ENCODE measurements around the gene ABI3. TPM values are rescaled to one million over a fixed set of nuclear protein-coding genes. Genes with fewer than 3 reads are reported as not detected.

Gene ABI3
- total RNA-seq, 1 experiment from 2014 or later: not detected

- CTCF ChIA-PET: interaction anchor here (0.7 to 1.9 kb wide), 2 partner anchors 13 to 16 kb away, joined by 4 to 10 read pairs; no protein-coding TSS in a partner anchor
- no peak for DNase-seq
- no TSS peak for BruUV-seq (replicated peaks)
Measured at GRCh38 chr17:49239963-49240362, 29.5 kb downstream of the ABI3 start.

GRCh38 chr17:49240619-49241018, 30.1 kb downstream of the ABI3 start:
- intact Hi-C loops (cut with micrococcal nuclease; ENCODE audit: unreplicated experiment): no loop called here
- Mint-ChIP-seq H3K4me1 (ENCODE audit: low read depth, unreplicated experiment) (no peaks in the 10 kb centered on the region), H3K36me3 (ENCODE audit: insufficient read depth, unreplicated experiment) (no peaks in the 10 kb centered on the region), H3K27ac (ENCODE audit: unreplicated experiment) (no peak overlapping the region), H3K4me3 (ENCODE audit: low read depth, unreplicated experiment) (no peak overlapping the region), H3K9me3 (ENCODE audit: low read depth, unreplicated experiment) (no peaks in the 10 kb centered on the region), H3K27me3 (ENCODE audit: unreplicated experiment) (peaks cover 29% of the 10 kb centered on the region)
- no peak for TF ChIP-seq CTCF (IDR thresholded peaks at IDR 0.05; ENCODE audit: unreplicated experiment)
- CTCF ChIA-PET: interaction anchor here (0.6 to 1.9 kb wide), 2 partner anchors 14 to 122 kb away, joined by 4 to 10 read pairs; no protein-coding TSS in a partner anchor
- BruUV-seq (replicated peaks): no TSS peak
- no peak for DNase-seq

More at GRCh38 chr17:49239963-49240362, 29.5 kb downstream of the ABI3 start:
- Mint-ChIP-seq H3K4me3 (ENCODE audit: low read depth, unreplicated experiment) (no peak overlapping the region), H3K9me3 (ENCODE audit: low read depth, unreplicated experiment) (no peaks in the 10 kb centered on the region), H3K27me3 (ENCODE audit: unreplicated experiment) (peaks cover 35% of the 10 kb centered on the region), H3K27ac (ENCODE audit: unreplicated experiment) (no peak overlapping the region), H3K4me1 (ENCODE audit: low read depth, unreplicated experiment) (no peaks in the 10 kb centered on the region), H3K36me3 (ENCODE audit: insufficient read depth, unreplicated experiment) (no peaks in the 10 kb centered on the region)
- no peak for TF ChIP-seq CTCF (IDR thresholded peaks at IDR 0.05; ENCODE audit: unreplicated experiment)
- intact Hi-C loops (cut with micrococcal nuclease; ENCODE audit: unreplicated experiment): no loop called here

- H3K27me3 Mint-ChIP-seq (ENCODE audit: unreplicated experiment): peaks cover 25% of the 10 kb centered on the region
- intact Hi-C loops (cut with micrococcal nuclease; ENCODE audit: unreplicated experiment): no loop called here
- H3K9me3 Mint-ChIP-seq (ENCODE audit: low read depth, unreplicated experiment): no peaks in the 10 kb centered on the region
- H3K27ac Mint-ChIP-seq (ENCODE audit: unreplicated experiment): no peak overlapping the region
- no peak for DNase-seq
- H3K4me3 Mint-ChIP-seq (ENCODE audit: low read depth, unreplicated experiment): no peak overlapping the region
- H3K4me1 Mint-ChIP-seq (ENCODE audit: low read depth, unreplicated experiment): no peaks in the 10 kb centered on the region
- H3K36me3 Mint-ChIP-seq (ENCODE audit: insufficient read depth, unreplicated experiment): no peaks in the 10 kb centered on the region
- no peak for TF ChIP-seq CTCF (IDR thresholded peaks at IDR 0.05; ENCODE audit: unreplicated experiment)
- BruUV-seq (replicated peaks): no TSS peak
- CTCF ChIA-PET: interaction anchor here (0.6 to 1.9 kb wide), 2 partner anchors 14 to 121 kb away, joined by 4 to 10 read pairs; no protein-coding TSS in a partner anchor
Measured at GRCh38 chr17:49241040-49241439, 30.5 kb downstream of the ABI3 start.

GRCh38 chr17:49241692-49242397, 31.3 kb downstream of the ABI3 start:
- no peaks in the 10 kb centered on the region for H3K36me3 Mint-ChIP-seq (ENCODE audit: insufficient read depth, unreplicated experiment)
- no peak for TF ChIP-seq CTCF (IDR thresholded peaks at IDR 0.05; ENCODE audit: unreplicated experiment)
- no peak for DNase-seq
- BruUV-seq (replicated peaks): no TSS peak
- no peaks in the 10 kb centered on the region for H3K4me1 Mint-ChIP-seq (ENCODE audit: low read depth, unreplicated experiment)
- no peaks in the 10 kb centered on the region for H3K9me3 Mint-ChIP-seq (ENCODE audit: low read depth, unreplicated experiment)
- CTCF ChIA-PET: interaction anchor here (0.7 kb wide), 1 partner anchor 108 kb away, joined by 3 read pairs; no protein-coding TSS in a partner anchor
- H3K27me3 Mint-ChIP-seq (ENCODE audit: unreplicated experiment): peaks cover 17% of the 10 kb centered on the region
- H3K27ac Mint-ChIP-seq (ENCODE audit: unreplicated experiment): no peak overlapping the region
- intact Hi-C loops (cut with micrococcal nuclease; ENCODE audit: unreplicated experiment): no loop called here
- no peak overlapping the region for H3K4me3 Mint-ChIP-seq (ENCODE audit: low read depth, unreplicated experiment)
